Peyer's patch (tissue), 4 donors: Measurements from ENCODE around the gene CRKL.

Experiments
- POLR2A ChIP-seq, 2 donors: fragments of 450-650 bp; IDR thresholded peaks; one replicate each; pipeline ENCODE4 v1.5.1; 2017; ENCODE audit warnings: antibody characterized with exemption in 2 of 2, mild to moderate bottlenecking in 2 of 2, moderate library complexity in 2 of 2
- TF ChIP-seq, protein P1 (sequence below), 6 experiments: fragments of 450-650 bp in 4 of 6; fragments of 200-600 bp in 2 of 6; sonication (generic) in 1 of 6; IDR thresholded peaks; one replicate each; pipeline ENCODE4 v1.5.1; 2017 to 2019; ENCODE audit warnings: antibody characterized with exemption in 6 of 6, mild to moderate bottlenecking in 3 of 6, moderate library complexity in 1 of 6

DNA sequence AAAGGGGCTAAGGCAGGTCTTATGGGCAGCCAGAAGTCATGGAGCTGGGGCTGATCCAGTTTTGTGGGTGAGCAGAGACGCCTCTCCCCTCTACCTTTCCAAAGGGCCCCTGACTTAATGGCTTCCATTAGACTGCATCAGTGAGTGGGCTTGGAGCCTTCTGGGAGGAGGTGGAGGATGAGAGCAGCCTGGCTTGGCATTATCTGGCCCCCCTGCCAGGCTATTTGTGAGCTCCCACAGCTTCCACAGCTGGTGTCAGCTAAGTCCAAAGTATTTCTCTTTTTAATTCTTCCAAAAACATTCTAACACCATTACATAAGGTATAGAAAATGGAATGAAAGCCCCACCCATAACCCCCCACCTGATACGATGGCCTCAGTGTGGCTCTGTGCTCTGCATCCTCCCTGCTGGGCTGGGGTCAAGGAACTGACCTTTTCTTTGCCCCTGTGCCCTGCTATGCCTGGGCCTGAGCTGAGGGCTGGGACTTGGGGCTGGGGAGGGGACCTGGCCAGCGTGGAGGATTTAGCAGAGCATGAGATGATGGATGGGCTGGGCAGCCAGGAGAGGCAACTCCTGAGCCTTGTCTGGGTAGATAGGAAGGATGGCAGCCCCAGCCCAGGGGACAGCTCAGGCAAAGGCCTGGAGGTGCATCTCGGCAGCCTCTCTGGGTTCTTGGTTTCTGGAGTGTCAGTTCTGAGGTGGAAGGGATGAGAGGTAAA, 53.9 kb downstream of the CRKL start:
- TF ChIP-seq, protein P1, sequence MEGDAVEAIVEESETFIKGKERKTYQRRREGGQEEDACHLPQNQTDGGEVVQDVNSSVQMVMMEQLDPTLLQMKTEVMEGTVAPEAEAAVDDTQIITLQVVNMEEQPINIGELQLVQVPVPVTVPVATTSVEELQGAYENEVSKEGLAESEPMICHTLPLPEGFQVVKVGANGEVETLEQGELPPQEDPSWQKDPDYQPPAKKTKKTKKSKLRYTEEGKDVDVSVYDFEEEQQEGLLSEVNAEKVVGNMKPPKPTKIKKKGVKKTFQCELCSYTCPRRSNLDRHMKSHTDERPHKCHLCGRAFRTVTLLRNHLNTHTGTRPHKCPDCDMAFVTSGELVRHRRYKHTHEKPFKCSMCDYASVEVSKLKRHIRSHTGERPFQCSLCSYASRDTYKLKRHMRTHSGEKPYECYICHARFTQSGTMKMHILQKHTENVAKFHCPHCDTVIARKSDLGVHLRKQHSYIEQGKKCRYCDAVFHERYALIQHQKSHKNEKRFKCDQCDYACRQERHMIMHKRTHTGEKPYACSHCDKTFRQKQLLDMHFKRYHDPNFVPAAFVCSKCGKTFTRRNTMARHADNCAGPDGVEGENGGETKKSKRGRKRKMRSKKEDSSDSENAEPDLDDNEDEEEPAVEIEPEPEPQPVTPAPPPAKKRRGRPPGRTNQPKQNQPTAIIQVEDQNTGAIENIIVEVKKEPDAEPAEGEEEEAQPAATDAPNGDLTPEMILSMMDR (IDR thresholded peaks at IDR 0.05), result no peak
- TF ChIP-seq POLR2A (IDR thresholded peaks at IDR 0.05), result no peak
